Activated naive CD8-positive, alpha-beta T cell treated with anti-CD3 and anti-CD28 coated beads, Interleukin-2, amount 10 ng/mL, durations not matched to agents 7 days and 5 days (primary cell): ENCODE data around the gene PLA2G4E. TPM values are rescaled to one million over a fixed set of nuclear protein-coding genes. Genes with fewer than 3 reads are reported as not detected.

ENCODE experiments used
- total RNA-seq, 2 experiments: library from RNA; stranded (reverse); gene quantifications; one replicate each; pipeline ENCODE4 v1.2.3, GENCODE V29; 2021

The PLA2G4E gene
- total RNA-seq, 2 experiments from 2014 or later, result not detected

Other genes with a start within 250 kb of the PLA2G4E start
- 10 to 100 TPM; 32.0 to 36.6 TPM for gene MAPKBP1, start 246.6 kb downstream of the PLA2G4E start, total RNA-seq
- gene JMJD7, start 192.9 kb downstream of the PLA2G4E start, total RNA-seq, result 10 to 100 TPM; 33.8 to 54.3 TPM
- gene PLA2G4B, start 182.2 kb downstream of the PLA2G4E start, total RNA-seq, result 10 to 100 TPM; 21.5 to 26.0 TPM
- 1 to 10 TPM; 1.1 to 1.6 TPM for gene SPTBN5, start 127.0 kb downstream of the PLA2G4E start, total RNA-seq
- gene EHD4, start 48.5 kb downstream of the PLA2G4E start, total RNA-seq, result 1 to 10 TPM; 8.4 to 9.5 TPM
- gene PLA2G4D, start 73.5 kb upstream of the PLA2G4E start, total RNA-seq, result not detected
- gene PLA2G4F, start 135.6 kb upstream of the PLA2G4E start, total RNA-seq, result not detected
- 10 to 100 TPM; 88.8 to 91.7 TPM for gene VPS39, start 187.3 kb upstream of the PLA2G4E start, total RNA-seq